Lower lobe of right lung (tissue), 2 donors: ENCODE data around the gene EN2. TPM values are rescaled to one million over a fixed set of nuclear protein-coding genes. Genes with fewer than 3 reads are reported as not detected.

Experiments
- ATAC-seq, 2 donors: fragments of 200-7000 bp; cut with Tn5 transposase; one replicate each; pipeline ENCODE4 v1.9.1; 2020 to 2022; ENCODE audit warnings: mild to moderate bottlenecking in 2 of 2, moderate library complexity in 2 of 2
- DNase-seq: peaks from one replicate; pipeline ENCODE4 v3.0.0-alpha.2; 2020
- H3K27ac ChIP-seq: fragments of 200-600 bp; one replicate; pipeline ENCODE4 v1.8.0; 2022
- H3K27me3 ChIP-seq: fragments of 200-600 bp; one replicate; pipeline ENCODE4 v1.8.0; 2022; ENCODE audit warnings: low read depth
- H3K36me3 ChIP-seq: fragments of 200-600 bp; one replicate; pipeline ENCODE4 v1.8.0; 2022; ENCODE audit warnings: mild to moderate bottlenecking
- H3K4me1 ChIP-seq: fragments of 200-600 bp; one replicate; pipeline ENCODE4 v1.8.0; 2022
- H3K4me3 ChIP-seq: fragments of 200-600 bp; one replicate; pipeline ENCODE4 v1.8.0; 2022; ENCODE audit warnings: mild to moderate bottlenecking
- H3K9me3 ChIP-seq: fragments of 200-600 bp; one replicate; pipeline ENCODE4 v1.8.0; 2022
- intact Hi-C: fragments of 100-400 bp; cut with DNase I; formaldehyde crosslinking; loops from one replicate; pipeline ENCODE4 v1.11.0; 2022
- total RNA-seq: library from RNA; stranded (reverse); fragmentation: NEBNext Ultra II Directional; extraction: Animal tissue kit (Norgen Biotek cat#: 25700); gene quantifications from one replicate; pipeline ENCODE4 v1.2.1, GENCODE V29; 2021
- TF ChIP-seq, protein P1 (sequence below): fragments of 200-600 bp; IDR thresholded peaks from one replicate; pipeline ENCODE4 v1.8.0; 2022; ENCODE audit warnings: antibody characterized with exemption, mild to moderate bottlenecking
- donor health status: DM: no; HTN: yes; CAD: no; lungs with severe emphysema.

EN2 gene
- total RNA-seq, 1 donor from 2014 or later = not detected

DNA sequence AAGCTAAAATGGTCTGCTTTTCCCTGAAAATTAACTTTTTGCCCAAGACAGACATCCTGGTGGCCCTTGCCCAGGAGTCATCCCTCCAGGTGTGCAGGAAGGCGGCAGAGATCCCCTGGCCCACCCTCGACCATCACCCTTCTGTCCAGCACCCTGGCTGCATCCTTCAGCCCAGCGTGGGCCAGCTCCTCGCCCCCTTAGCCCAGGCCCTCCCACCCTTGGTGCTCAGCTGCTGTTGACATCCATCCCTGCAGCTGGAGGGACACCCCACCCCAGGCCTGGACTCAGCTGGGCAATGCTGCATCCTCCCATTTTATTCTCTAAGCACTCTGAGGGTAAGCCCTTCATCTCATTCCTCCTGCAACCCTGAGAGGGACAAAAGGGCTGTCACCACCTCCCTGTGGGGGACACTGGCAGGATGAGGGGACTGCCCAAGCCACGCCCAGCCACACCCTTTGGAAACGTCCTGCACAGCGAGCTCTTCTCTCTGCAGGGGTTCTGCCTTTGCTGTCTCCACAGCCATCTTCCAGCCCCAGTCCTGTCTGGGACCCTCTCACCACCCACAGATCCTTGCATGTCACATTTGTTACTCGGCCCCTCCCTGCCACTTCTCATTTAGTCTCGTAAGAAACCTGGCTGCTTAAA is 30.7 kb downstream of the EN2 start:
- DNase-seq = no peak
- no peak for ATAC-seq
- peaks cover 3% of the 10 kb centered on the region for H3K4me1 ChIP-seq
- H3K27ac ChIP-seq = no peak overlapping the region
- intact Hi-C loops = no loop called here
- TF ChIP-seq, protein P1, sequence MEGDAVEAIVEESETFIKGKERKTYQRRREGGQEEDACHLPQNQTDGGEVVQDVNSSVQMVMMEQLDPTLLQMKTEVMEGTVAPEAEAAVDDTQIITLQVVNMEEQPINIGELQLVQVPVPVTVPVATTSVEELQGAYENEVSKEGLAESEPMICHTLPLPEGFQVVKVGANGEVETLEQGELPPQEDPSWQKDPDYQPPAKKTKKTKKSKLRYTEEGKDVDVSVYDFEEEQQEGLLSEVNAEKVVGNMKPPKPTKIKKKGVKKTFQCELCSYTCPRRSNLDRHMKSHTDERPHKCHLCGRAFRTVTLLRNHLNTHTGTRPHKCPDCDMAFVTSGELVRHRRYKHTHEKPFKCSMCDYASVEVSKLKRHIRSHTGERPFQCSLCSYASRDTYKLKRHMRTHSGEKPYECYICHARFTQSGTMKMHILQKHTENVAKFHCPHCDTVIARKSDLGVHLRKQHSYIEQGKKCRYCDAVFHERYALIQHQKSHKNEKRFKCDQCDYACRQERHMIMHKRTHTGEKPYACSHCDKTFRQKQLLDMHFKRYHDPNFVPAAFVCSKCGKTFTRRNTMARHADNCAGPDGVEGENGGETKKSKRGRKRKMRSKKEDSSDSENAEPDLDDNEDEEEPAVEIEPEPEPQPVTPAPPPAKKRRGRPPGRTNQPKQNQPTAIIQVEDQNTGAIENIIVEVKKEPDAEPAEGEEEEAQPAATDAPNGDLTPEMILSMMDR = no peak
- no peaks in the 10 kb centered on the region for H3K36me3 ChIP-seq
- H3K27me3 ChIP-seq = peaks cover 35% of the 10 kb centered on the region
- no peaks in the 10 kb centered on the region for H3K9me3 ChIP-seq
- H3K4me3 ChIP-seq = no peak overlapping the region

DNA sequence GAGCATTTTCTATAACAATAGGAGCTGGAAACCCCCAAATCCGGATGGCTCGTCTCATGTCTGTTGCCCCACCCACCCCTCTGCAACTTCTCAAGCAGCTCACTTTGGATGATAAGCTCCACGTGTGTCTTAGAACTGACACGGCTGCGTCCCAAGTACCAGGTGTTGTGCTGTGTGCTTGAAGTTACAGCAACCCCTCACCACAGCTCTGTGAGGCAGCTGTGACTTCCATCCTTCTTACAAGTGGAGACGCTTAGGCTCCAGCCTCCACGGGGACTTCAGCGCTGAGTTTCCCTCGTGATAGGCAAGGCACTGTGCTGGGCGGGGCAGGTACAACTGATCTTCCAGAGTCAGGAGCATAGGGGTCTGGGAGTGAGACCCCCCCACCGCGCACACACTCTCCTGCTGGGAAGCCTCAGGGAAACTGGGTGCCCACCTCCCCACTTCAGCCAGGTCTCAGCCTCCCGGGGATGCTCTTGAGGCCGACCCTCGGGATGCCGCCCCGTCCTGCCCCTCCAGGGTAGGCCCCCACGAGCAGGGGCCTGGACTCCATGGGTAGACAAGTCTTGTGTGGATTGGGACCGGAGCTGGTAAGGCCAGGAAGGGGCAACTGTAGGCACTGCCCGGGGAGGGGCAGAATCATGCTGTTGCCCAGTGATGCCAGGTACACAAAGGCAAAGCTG is 31.4 kb downstream of the EN2 start:
- Histone ChIP-seq H3K4me1 (peaks cover 3% of the 10 kb centered on the region), H3K9me3 (no peaks in the 10 kb centered on the region), H3K4me3 (no peak overlapping the region), H3K27ac (no peak overlapping the region), H3K36me3 (no peaks in the 10 kb centered on the region), H3K27me3 (peaks cover 36% of the 10 kb centered on the region)
- no peak for ATAC-seq
- TF ChIP-seq, protein P1 = no peak
- intact Hi-C loops = no loop called here
- DNase-seq = no peak

GRCh38 chr7:155489862-155490696 is 32.1 kb downstream of the EN2 start:
- DNase-seq (no peak), ATAC-seq (peak; percentile 68 to 76)
- TF ChIP-seq, protein P1 = no peak
- intact Hi-C loops = no loop called here
- H3K4me1 ChIP-seq = peaks cover 3% of the 10 kb centered on the region
- H3K36me3 ChIP-seq = no peaks in the 10 kb centered on the region
- peak overlapping the region; percentile 58 for H3K4me3 ChIP-seq
- H3K27me3 ChIP-seq = peaks cover 36% of the 10 kb centered on the region
- no peaks in the 10 kb centered on the region for H3K9me3 ChIP-seq
- peak overlapping the region; percentile 46 for H3K27ac ChIP-seq

GRCh38 chr7:155490697-155491628 is 33.0 kb downstream of the EN2 start:
- Histone ChIP-seq H3K27me3 (peaks cover 39% of the 10 kb centered on the region), H3K27ac (peak overlapping the region; percentile 46), H3K9me3 (no peaks in the 10 kb centered on the region), H3K4me3 (peak overlapping the region; percentile 58), H3K4me1 (peaks cover 3% of the 10 kb centered on the region), H3K36me3 (no peaks in the 10 kb centered on the region)
- TF ChIP-seq, protein P1 = no peak
- ATAC-seq (peak; percentile 79 to 80), DNase-seq (peak; percentile 72)
- intact Hi-C loops = no loop called here

- ATAC-seq (no peak), DNase-seq (no peak)
- no peak overlapping the region for H3K27ac ChIP-seq
- peaks cover 3% of the 10 kb centered on the region for H3K4me1 ChIP-seq
- TF ChIP-seq, protein P1 = no peak
- no peaks in the 10 kb centered on the region for H3K36me3 ChIP-seq
- H3K9me3 ChIP-seq = no peaks in the 10 kb centered on the region
- H3K27me3 ChIP-seq = peaks cover 42% of the 10 kb centered on the region
- intact Hi-C loops = no loop called here
- H3K4me3 ChIP-seq = no peak overlapping the region
Measured at GRCh38 chr7:155491812-155492211, 33.9 kb downstream of the EN2 start.
